ENCODE results near the gene CAMK1G.
A peak's percentile ranks its signal among the peaks of the same experiment; 100 is the strongest.

Gene CAMK1G

GRCh38 chr1:209634005-209634737 lies 50.7 kb downstream of the CAMK1G start:
- no peak for DNase-seq (ENCODE audit: low spot score)

DNA sequence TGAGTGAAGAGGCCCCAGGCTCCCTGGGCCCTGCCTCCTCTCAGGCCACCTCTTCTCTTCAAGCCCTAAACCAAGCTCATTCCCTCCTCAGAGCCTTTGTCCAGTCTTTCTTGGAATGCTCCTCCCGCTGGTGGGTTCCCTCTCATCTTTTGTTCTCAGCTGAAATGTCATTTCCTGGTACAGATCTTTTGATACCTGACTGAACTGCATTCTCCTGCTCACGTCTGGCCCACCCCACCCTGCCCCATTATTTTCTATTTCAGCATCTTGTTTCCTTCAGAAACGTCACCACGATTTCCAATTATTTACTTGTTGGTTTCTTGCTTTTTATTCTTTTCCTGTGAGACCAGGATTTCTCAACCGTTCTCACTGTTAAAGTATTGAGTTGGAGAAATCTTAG lies 52.3 kb downstream of the CAMK1G start:
- no peak for DNase-seq (ENCODE audit: low spot score)

- no peak for DNase-seq (ENCODE audit: low spot score)
Observed at GRCh38 chr1:209641832-209642172, 58.3 kb downstream of the CAMK1G start.

DNA sequence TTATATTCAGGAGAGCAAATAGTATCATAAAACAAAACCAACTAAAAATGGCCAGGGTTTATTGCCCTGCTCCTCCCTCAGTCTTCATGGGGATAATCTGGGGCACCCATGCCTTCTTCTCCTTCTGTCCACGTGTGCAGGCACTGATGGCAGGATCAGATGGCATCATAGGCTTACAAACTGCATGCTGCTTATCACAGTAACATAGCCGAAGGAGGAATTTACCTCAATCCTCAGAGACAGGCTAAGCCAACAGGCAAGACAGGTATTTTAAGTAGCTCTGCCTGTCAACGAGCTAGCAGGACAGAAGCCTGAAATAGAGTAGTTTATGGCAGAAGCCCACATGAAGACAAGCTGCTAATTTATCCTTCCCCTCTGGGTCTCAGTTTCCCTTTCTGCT lies 59.3 kb downstream of the CAMK1G start:
- DNase-seq (ENCODE audit: low spot score): no peak

DNA sequence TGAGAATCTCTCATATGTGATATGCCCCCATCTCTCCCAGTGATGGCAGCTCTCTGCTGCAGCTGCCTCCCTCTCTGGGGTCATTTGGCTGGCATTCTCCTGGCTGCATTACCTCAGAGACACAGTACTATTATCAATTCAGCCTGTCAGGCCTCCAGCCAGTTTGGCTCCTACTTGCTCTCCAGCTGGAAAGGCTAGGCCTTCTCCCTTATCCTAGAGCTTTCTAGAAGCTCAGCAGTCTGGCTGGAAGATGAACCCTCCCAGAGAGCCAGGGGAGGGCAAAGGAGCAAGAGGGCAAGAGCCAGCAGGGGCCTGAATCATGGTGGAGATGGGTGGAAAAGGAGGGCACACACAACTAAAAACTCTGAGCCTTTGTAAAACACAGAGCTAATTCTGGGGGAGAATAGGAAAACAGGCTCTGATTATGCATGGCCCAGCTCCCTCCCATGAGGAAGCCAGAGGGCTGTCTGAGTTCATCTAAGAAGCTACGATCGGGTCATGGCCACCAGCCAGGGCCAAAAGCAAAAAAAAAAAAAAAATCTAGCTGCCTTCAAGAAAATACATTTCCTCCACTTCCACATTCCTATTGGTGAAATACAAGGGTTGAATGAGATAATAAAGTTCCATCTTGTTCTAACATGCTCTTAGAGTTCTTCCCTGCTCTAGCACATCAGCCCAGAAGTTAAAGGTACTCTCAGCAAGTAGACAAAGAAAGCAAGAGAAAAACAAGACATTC lies 59.9 kb downstream of the CAMK1G start:
- DNase-seq (ENCODE audit: low spot score): no peak

GRCh38 chr1:209645574-209646452 lies 62.3 kb downstream of the CAMK1G start:
- DNase-seq (ENCODE audit: low spot score): peak; percentile 34

DNA sequence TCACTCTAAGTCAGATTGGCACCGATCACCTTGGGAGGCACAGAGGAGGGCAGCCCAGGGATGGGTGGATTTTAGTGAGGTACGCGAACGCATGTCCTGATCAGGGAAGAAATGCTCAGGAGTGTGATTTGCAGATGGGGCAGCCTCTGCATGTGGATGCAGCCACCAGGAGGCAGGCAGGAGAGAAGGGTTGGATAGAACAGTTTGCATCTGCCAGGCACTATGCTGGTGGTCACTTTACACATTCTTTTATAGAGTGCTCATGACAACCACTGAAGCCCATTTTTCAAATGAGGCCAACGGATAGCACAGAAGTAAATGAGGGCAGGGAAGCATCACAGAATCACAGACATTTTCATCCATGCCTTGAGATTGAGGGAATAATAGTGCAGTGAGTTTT lies 63.0 kb downstream of the CAMK1G start:
- DNase-seq (ENCODE audit: low spot score): no peak

- DNase-seq (ENCODE audit: low spot score): no peak
Observed at GRCh38 chr1:209647156-209647555, 63.6 kb downstream of the CAMK1G start.

- DNase-seq (ENCODE audit: low spot score): no peak
Observed at GRCh38 chr1:209648346-209648745, 64.8 kb downstream of the CAMK1G start.

GRCh38 chr1:209648931-209649776 lies 65.6 kb downstream of the CAMK1G start:
- no peak for DNase-seq (ENCODE audit: low spot score)

DNA sequence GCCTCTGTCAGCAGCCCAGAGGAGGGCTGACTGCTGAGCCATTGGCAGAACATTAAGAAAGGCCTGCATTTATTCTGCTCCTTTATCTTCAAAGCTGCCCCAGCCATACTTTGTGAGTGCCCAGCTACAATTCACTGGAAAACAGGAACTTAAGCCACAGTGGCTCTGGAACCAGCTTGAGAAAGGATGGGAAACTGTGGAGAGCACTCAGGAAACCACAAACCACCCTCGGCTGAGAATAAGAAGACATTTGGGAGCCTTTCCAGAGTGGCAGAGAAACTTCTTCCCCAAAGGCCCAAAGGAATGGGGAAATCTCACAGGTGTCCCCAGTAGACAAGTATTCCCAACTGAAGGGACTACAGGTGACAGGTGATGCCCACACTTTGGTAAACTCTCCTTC lies 66.9 kb downstream of the CAMK1G start:
- no peak for DNase-seq (ENCODE audit: low spot score)

DNA sequence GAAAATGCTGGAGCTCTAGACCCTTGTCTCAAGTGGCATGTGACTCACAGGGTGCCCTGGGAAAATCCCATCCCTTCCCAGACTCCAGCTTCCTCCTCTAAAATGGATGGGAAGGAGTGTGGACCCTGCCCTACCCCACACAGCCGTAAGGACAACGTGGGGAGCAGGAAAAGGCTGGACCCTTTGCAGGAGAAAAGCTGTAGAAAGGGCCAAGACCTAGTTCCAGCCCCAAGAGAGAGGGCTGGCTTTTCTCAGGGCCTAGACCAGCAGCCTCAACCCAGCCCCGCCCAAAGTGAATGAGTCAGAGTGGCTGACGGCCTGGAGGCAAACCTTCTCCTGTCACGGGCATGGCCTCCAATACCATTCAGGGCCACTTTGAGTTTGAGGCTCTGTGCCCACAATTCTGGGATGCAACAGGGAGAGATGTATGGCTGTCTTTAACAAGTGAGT lies 67.6 kb downstream of the CAMK1G start:
- DNase-seq (ENCODE audit: low spot score): no peak

DNA sequence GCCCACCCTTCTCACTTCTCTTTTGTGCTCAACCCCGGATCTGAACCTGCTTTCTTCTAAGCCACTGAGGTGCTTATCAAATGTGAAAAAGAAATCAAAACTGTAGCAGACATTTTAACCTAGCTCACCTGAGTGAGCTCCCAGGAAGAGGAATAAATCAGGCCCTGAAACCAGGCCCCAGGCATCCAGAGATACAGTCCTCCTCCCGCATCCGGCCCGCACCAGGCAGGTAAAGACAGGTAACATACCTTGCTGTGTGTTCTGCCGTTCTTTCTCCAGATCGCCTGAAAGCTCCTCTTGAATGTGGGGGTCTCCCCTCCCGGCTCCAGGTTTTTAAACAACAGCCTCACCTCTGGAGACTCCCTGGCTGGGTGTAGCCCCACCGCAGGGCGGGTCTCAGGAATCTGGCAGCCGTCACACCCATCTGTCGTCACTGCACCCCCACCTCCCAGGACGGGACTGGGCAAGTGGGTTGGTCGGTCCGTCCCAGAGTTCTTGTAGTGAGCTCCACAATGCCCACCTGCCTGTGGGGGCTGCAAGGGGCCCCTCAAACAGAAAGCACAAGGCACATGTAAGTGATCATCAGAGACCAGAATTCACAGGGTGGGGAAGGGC lies 68.7 kb downstream of the CAMK1G start, which contains the start of gene LAMB3:
TSS of gene LAMB3 (minus strand) at position 305 of the 615 bp plus-strand sequence. CDS start 1,481 bp downstream, outside the sequence.
- DNase-seq (ENCODE audit: low spot score): no peak

DNA sequence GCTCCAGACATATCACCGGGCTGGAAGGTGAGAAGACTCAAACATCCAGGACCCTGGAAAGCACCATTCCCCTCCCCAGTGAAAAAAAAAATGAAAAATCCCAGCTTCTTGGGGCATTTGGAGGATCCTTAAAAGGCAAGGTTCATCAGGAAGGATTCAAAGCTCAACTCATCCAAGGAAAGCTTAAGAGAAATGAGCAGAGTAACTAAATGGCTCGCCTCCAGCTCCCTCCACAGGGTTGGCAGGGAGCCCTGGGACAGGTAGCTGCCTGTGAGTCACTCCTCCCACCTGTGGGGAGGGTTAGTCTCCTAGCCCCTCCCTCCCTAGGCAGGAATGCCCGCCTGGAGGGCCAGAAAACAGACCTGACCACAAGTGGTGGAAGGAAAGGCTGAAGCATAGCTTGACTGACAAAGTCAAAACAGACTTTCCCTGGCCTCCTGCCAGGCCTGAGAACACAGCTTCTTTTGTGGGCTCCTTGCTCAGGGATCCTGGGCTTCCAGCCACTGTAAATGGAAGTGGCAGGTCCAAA lies 69.4 kb downstream of the CAMK1G start:
- no peak for DNase-seq (ENCODE audit: low spot score)

- DNase-seq (ENCODE audit: low spot score): no peak
Observed at GRCh38 chr1:209653915-209654351, 70.4 kb downstream of the CAMK1G start.

GRCh38 chr1:209655411-209656231 lies 72.1 kb downstream of the CAMK1G start:
- DNase-seq (ENCODE audit: low spot score): no peak

DNA sequence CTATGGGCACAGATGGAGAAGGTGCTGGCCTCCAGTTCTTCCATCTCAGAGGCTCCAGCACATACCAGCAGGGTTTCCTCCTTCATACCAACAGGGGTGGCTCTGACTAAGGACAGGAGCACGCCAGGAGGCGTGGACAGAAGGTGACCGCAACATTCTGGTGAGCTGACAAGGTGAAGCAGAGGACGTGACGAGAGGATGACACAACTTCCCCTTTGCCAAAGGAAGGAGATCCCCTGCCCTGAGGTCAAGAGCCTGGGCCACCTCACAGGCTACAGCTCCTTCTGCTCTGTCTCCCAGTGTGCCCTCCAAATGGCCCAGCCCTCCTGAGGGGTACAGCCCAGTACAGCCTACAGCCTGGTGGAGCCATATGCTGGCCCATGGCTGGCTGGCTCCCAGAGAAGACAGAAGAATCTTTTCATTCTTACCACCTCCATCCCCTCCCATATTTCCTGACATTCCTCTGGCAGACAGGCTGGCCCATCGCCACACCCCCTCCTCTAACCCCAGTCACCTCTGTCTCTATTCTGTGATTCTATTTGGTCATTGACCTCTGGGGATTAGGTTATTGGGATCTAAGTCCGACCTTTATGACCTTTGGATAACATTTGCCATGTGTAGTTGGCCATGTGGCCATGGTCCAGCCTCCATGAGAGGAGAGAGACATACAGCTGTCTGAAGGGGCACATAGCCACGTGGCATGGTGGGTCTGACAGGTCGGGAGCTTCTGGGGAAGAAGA lies 73.8 kb downstream of the CAMK1G start:
- no peak for DNase-seq (ENCODE audit: low spot score)

DNA sequence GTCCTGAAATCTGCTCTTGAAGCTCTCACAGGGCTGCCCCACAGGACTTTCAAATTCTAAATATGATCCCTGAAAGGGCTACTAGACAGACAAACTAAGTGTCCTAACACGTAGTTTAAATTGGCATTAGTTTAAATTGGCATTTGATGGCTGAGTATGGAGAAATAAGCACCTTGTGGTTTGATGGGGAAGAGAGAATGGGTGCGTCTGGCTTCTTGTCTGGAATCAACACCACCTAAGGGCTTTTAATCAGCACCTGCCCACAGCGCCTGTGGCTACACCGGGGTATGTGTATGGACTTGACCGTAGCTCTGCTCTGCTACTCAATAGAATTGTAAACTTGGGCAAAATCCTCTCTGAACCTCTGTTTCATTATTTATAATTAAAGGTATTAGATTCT lies 74.4 kb downstream of the CAMK1G start:
- no peak for DNase-seq (ENCODE audit: low spot score)

DNA sequence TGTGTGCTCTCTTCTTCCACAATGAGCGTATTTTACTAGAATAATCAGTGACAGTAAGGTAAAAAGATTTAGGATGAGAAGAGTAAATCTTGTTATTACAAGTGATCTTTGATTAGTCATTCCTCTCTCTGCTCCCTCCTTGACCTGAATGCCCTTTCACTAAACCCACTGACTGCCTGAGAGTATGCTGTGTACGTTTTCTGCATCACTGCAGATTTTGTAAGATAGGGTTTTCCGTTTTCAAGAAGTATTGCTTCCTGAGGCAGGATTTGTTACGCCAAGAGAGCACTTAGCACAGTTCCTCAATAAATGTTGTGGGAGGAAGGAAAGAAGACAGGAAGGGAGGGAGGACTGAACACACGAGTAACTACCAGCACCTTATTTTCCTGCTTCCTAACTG lies 76.4 kb downstream of the CAMK1G start:
- no peak for DNase-seq (ENCODE audit: low spot score)
